ENCODE results near the gene ZBTB8A. TPM values are rescaled to one million over a fixed set of nuclear protein-coding genes. Genes with fewer than 3 reads are reported as not detected.
A peak's percentile ranks its signal among the peaks of the same experiment; 100 is the strongest.

The ZBTB8A gene
- total and polyA plus RNA-seq, 2 of the 13 experiments (the other 11 are each of a cell fraction or from before 2014, with no cell fraction given), result 1.3 to 3.7 TPM

GRCh38 chr1:32650752-32651460 lies 111.7 kb downstream of the ZBTB8A start, which contains the start of gene RBBP4 (continued):
- peak; percentile 82 for TF ChIP-seq GABPB1 (CRISPR knock-in tag; IDR thresholded peaks at IDR 0.05)
- no peak for TF ChIP-seq SYNCRIP (IDR thresholded peaks at IDR 0.05; ENCODE audit: insufficient read depth, low read depth, low read length)
- no peak for TF ChIP-seq FIP1L1 (IDR thresholded peaks at IDR 0.05; ENCODE audit: borderline replicate concordance, insufficient read depth, low read depth, low read length)
- peak; percentile 70 for TF ChIP-seq TOPORS (CRISPR knock-in tag; IDR thresholded peaks at IDR 0.05)
- TF ChIP-seq NFIC (IDR thresholded peaks at IDR 0.05; ENCODE audit: low read length), result no peak
- peak; percentile 80 for TF ChIP-seq KMT2B (CRISPR knock-in tag; IDR thresholded peaks at IDR 0.05)
- TF ChIP-seq ZSCAN31 (CRISPR knock-in tag; IDR thresholded peaks at IDR 0.05; ENCODE audit: low read depth), result no peak; the same call in 1 of the 2 replicates
- TF ChIP-seq ZNF3 (CRISPR knock-in tag; IDR thresholded peaks at IDR 0.05), result no peak; the same call in 1 of the 2 replicates
- no peak; the same call in 1 of the 2 replicates for TF ChIP-seq ZNF530 (CRISPR knock-in tag; IDR thresholded peaks at IDR 0.05; ENCODE audit: low read depth)
- TF ChIP-seq PAWR (CRISPR knock-in tag; IDR thresholded peaks at IDR 0.05; ENCODE audit: borderline replicate concordance), result no peak
- no peak; the same call in none of the 2 replicates for TF ChIP-seq RXRA (CRISPR knock-in tag; IDR thresholded peaks at IDR 0.05)
- TF ChIP-seq CCDC6 (CRISPR knock-in tag; IDR thresholded peaks at IDR 0.05), result peak; percentile 58
- peak; percentile 24; the same call in 1 of the 2 replicates for TF ChIP-seq GFI1 (CRISPR knock-in tag; IDR thresholded peaks at IDR 0.05; ENCODE audit: borderline replicate concordance)
- peak; percentile 82; the same call in 1 of the 2 replicates for TF ChIP-seq NKX3-1 (CRISPR knock-in tag; IDR thresholded peaks at IDR 0.05)
- no peak for TF ChIP-seq PCBP2 (optimal IDR thresholded peaks at IDR 0.05; ENCODE audit: low read depth, low read length, poor library complexity, severe bottlenecking)
- no peak for TF ChIP-seq ATM (IDR thresholded peaks at IDR 0.05; ENCODE audit: borderline replicate concordance)
- TF ChIP-seq ADNP (CRISPR knock-in tag; IDR thresholded peaks at IDR 0.05), result no peak
- no peak for TF ChIP-seq FOXA1 (IDR thresholded peaks at IDR 0.05)
- TF ChIP-seq FOXA1 (CRISPR knock-in tag; IDR thresholded peaks at IDR 0.05), result no peak
- TF ChIP-seq ZNF883 (CRISPR knock-in tag; IDR thresholded peaks at IDR 0.05; ENCODE audit: not compliant biosample characterization), result peak; percentile 93
- peak; percentile 19 for TF ChIP-seq SMAD3 (CRISPR knock-in tag; IDR thresholded peaks at IDR 0.05)
- peak; percentile 41 for TF ChIP-seq ZNF331 (CRISPR knock-in tag; IDR thresholded peaks at IDR 0.05)
- peak; percentile 85 for TF ChIP-seq ZNF770 (CRISPR knock-in tag; IDR thresholded peaks at IDR 0.05)
- TF ChIP-seq YY1 (IDR thresholded peaks at IDR 0.05; ENCODE audit: insufficient read depth, insufficient replicate concordance, low read depth, low read length), result peak; percentile 89
- TF ChIP-seq ZHX1 (CRISPR knock-in tag; IDR thresholded peaks at IDR 0.05; ENCODE audit: low read depth), result peak; percentile 91
- no peak for TF ChIP-seq ATRX (CRISPR knock-in tag; IDR thresholded peaks at IDR 0.05; ENCODE audit: borderline replicate concordance)
- peak; percentile 54 for TF ChIP-seq JARID2 (CRISPR knock-in tag; IDR thresholded peaks at IDR 0.05; ENCODE audit: insufficient replicate concordance)
- TF ChIP-seq DNMT1 (CRISPR knock-in tag; IDR thresholded peaks at IDR 0.05), result no peak

All from HepG2 (cell line).